Caki2 (cell line): ENCODE results near the gene SMIM45.

Source experiments
- DNase-seq: peaks from one replicate; pipeline ENCODE4 v3.0.0-alpha.2; 2015; ENCODE audit warnings: low read depth
- in situ Hi-C: cut with HindIII; loops from 2 replicates; pipeline ENCODE4 v1.10.0; 2016; ENCODE audit warnings: low sequenced_read_pairs, low pct_unique_long_range_greater_than_20kb, mixed read lengths

Gene SMIM45

DNA sequence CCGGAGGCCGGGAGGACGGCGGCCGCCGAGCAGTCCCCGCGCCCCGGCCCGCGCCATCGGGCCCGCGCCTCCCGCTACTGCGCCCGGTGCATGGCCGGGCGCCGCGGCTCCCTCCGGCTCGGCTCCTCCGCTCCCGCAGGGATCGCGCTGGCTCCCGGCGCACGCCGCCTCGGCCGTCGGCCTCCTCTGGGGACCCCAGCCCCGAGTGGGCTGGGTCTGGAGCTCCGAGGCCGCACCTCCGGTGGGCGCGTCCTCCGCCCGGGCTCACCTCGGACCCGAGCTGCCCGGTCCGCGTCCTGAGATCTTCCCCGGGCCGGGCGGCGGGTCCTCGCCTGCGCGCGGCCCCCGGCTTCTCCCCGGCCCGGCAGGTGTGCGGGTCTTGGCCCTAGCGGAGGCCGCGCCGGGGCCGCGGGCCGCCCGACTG lies 37.3 kb upstream of the SMIM45 start:
- DNase-seq, result no peak
- in situ Hi-C loops, result no loop called here

- in situ Hi-C loops, result no loop called here
- DNase-seq, result no peak
Measured at GRCh38 chr22:41915035-41915785, 36.7 kb upstream of the SMIM45 start, which contains the start of gene SHISA8. SHISA8 (minus strand) TSS chr22:41915074; CDS start chr22:41914667, 407 bp downstream.

DNA sequence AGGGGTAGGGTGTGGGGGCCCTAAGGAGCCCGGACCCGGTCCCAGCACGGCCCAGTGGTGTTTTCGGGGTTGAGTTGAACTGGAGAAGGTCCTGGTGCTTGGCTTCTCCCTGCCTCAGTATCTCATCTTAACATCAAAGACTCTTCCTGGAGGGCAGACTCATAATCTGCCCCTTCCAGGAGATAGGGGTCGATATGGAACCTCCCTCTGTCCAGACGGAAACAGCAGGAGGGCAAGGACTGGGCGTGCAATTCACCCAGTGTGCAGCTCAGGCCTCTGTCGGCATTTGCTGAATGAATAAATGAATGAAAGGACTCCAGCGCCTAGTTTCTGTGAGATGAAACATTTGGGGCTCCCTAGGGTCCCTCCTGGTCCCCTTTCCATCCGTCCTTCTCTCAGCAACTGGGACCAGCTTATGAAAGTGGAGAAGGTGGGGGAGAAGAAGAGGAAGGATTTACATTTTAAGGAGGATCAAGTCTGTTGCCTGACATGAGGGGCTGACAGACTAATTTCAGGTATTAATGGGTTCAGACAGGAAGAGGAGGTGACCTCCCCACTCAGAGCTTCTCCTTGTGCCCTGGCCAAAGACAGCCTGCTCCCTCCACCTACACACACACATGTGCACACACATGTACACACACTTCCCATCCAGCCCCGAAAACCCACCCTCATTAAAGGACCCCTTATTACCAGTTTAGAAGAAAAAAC lies 36.0 kb upstream of the SMIM45 start:
- DNase-seq, result no peak
- in situ Hi-C loops, result no loop called here

- in situ Hi-C loops, result no loop called here
Measured at GRCh38 chr22:41916745-41917358, 35.1 kb upstream of the SMIM45 start.

GRCh38 chr22:41917375-41917902 lies 34.5 kb upstream of the SMIM45 start:
- no peak for DNase-seq
- in situ Hi-C loops, result no loop called here

More at GRCh38 chr22:41916745-41917358, 35.1 kb upstream of the SMIM45 start:
- DNase-seq, result no peak

DNA sequence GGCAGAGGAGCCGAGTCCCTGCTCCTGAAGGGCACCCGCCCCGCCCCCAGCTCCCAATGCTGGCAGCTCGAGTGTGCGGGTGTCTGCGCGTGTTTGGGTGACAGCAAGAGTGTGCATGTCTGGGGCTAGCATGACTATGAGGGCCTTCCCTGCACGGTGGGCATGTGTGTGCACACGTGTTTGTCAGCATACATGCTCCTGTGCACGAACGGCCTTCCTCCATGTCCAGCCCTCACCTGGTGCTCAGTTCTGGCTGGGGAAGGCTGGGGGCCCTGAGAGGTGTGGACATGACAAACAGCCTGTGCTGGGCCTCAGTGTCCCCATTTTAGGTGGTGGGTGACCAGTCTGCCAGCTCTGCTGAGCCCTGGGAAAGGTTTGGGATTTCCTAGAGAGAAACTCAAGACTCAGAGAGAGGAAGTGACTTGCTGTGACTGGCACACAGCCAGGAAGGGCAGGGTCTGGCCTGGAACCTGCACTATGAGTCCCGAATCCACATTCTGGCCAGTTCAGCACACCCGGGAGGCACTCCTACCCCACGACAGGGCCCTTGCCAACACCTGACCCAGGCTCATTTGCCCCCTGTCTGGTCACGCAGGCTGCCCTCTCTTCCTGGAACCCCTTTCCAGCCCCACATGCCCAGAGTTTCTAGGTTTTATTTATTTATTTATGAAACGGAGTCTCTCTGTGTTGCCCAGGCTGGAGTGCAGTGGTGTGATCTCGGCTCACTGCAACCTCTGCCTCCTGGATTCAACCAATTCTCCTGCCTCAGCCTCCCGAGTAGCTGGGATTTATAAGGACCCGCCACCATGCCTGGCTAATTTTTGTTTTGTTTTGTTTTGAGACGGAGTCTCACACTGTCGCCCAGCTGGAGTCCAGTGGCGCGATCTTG lies 33.8 kb upstream of the SMIM45 start:
- peak; percentile 33 for DNase-seq
- in situ Hi-C loops, result no loop called here

DNA sequence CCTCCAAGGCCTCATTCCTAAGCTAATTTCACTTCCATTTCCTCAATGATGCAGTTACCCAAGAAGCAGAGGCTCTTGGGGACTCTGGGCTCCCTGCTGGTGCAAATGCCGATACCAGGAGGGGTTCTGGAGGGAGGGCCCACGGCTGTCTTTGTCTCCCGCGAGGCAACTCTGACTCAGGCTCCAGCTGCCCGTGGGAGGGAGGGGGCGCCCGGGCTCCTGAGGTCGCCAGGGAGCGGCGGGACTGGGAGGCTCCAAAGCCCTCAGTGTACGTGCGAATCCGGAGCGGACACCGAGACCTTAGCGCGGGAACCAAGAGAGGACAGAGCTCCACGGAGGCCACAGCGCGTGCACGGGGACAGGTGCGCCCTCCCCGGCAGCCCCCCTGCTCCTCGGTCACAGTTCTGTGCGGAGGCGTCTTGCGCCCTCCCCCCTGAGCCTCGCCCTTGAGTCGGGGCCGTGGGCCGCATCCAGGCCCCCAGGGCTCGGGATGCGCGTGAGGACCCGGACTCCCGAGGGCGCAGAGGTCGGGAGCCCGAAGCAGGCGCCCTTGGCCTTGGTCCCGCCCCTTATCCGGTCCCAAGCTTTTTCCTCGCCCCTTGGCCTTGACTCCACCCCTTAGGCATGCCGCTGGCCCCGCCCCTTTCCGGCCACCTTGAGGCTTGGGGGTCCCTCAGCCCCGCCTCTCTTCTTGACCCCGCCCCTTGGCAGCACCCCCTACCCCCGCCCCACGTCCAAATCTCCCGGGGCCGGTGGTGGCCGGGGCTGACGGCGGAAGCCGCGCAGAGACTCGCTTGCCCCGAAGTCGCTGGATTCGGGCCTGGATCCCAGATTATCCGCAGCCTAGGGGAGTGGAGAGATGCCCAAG lies 32.4 kb upstream of the SMIM45 start:
- in situ Hi-C loops, result no loop called here

DNA sequence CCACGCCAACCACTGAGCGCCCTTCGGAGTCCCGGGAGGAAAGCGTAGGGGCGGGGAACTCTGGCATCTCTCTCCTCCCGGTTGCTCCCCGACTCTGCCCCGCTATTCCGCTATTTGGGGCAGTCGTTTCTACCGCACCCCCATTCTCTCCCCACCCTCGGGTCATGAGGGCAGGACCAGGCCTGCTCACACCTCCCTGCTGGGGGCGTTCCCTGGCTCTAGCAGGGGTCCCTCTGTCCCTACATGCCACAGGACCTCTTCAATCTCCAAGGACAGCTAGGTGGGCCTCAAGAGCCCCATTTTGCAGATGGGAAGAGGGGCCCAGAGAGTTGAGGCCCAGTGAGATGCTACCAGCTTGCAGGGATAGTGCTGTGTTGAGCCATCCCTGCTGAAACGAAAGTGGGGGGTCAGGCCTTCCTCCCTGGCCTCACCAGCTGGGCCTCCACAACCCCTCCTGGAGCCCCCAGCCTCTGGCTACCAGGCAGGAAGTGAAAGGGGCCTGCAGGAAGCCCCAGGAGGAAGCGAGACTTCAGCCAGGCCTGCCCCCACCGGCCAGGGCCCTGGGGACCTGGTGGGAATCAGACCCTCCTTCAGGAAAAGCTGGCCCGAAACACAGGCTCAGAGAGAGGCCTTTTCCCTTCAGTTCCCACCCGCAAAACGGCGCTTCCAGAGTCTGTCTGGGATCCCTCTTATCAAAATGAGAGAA lies 31.5 kb upstream of the SMIM45 start:
- DNase-seq, result no peak

More for the DNA sequence above, 32.4 kb upstream of the SMIM45 start:
- peak; percentile 33 for DNase-seq

GRCh38 chr22:41922328-41922727 lies 29.6 kb upstream of the SMIM45 start:
- in situ Hi-C loops, result no loop called here
- DNase-seq, result no peak

More for the DNA sequence above, 31.5 kb upstream of the SMIM45 start:
- in situ Hi-C loops, result no loop called here

- in situ Hi-C loops, result no loop called here
Measured at GRCh38 chr22:41922940-41923594, 28.9 kb upstream of the SMIM45 start.

GRCh38 chr22:41923595-41924276 lies 28.2 kb upstream of the SMIM45 start:
- no peak for DNase-seq
- in situ Hi-C loops, result no loop called here

More at GRCh38 chr22:41922940-41923594, 28.9 kb upstream of the SMIM45 start:
- no peak for DNase-seq

DNA sequence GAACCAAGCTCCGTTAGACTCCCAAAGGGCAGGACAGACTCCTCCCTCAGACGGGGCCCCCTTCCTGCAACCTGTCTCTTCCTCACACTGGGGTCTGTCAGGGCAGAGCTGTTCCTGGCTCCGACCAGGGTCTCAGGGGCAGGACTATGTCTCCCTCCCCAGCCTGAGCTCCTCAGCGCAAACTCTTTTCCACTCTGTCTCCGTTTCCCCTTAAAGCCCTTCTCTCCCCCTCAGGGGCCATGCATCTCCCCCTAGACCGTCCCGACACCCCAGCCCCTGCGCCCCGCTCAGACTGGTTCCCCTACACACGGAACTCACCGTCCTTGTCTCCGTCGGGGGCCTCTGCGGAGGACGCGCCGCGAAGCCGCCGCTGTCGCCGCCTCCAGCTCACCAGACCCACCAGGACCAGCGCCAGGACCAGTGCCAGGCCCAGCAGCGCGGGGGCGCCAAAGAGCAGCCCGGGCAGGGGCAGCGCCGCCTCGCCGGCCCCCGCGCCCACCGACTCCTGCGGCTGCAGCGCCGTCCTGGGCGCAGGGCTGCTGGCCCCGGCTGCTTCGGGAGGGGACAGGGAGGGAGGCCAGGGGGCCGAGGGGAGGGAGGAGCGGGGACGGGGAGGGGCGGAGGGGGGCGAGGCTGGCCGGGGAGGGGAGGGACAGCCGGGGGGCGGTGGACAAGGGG lies 26.0 kb upstream of the SMIM45 start:
- in situ Hi-C loops, result no loop called here
- no peak for DNase-seq

- in situ Hi-C loops, result no loop called here
- no peak for DNase-seq
Measured at GRCh38 chr22:41927813-41928212, 24.1 kb upstream of the SMIM45 start.

GRCh38 chr22:41928593-41929417 lies 23.1 kb upstream of the SMIM45 start:
- in situ Hi-C loops, result no loop called here
- no peak for DNase-seq
